CD14-positive monocyte (primary cell): ENCODE results near the gene C18orf63. TPM values are rescaled to one million over a fixed set of nuclear protein-coding genes. Genes with fewer than 3 reads are reported as not detected.
A peak's percentile ranks its signal among the peaks of the same experiment; 100 is the strongest.

Experiments used
- DNase-seq, 3 donors: peaks; one replicate each; pipeline ENCODE4 v3.0.0-alpha.2; 2011 to 2022
- H2AFZ ChIP-seq: 2 replicates; pipeline ENCODE4 v1.6.0; 2012; ENCODE audit warnings: mild to moderate bottlenecking, low read depth, low read length, inconsistent platforms; ENCODE audit not compliant: insufficient read depth, poor library complexity, severe bottlenecking
- H3K27ac ChIP-seq, 2 donors: 1 replicate in 1 of 2; 2 replicates in 1 of 2; pipeline ENCODE4 v1.5.1; 2012 to 2013; ENCODE audit warnings: low read length in 2 of 2, control low read depth in 1 of 2, inconsistent platforms in 1 of 2, low read depth in 1 of 2, mild to moderate bottlenecking in 1 of 2
- H3K27me3 ChIP-seq, 2 donors: one replicate each; pipeline versions ENCODE4 v1.6.0 to v1.6.1; 2011 to 2013; ENCODE audit warnings: low read length in 2 of 2; ENCODE audit not compliant: control insufficient read depth in 2 of 2, insufficient read depth in 2 of 2
- H3K36me3 ChIP-seq, 2 donors: replicated peaks in 1 of 2; 1 replicate in 1 of 2; 2 replicates in 1 of 2; pipeline versions ENCODE4 v1.5.1 to v1.6.1; 2012 to 2013; ENCODE audit warnings: low read length in 2 of 2, control low read depth in 1 of 2, inconsistent platforms in 1 of 2, mild to moderate bottlenecking in 1 of 2; ENCODE audit not compliant: insufficient read depth in 2 of 2, control insufficient read depth in 1 of 2
- H3K4me1 ChIP-seq, 2 donors: 1 replicate in 1 of 2; 2 replicates in 1 of 2; pipeline versions ENCODE4 v1.5.1 to v1.6.1; 2012 to 2013; ENCODE audit warnings: low read length in 2 of 2, control low read depth in 1 of 2, inconsistent platforms in 1 of 2, mild to moderate bottlenecking in 1 of 2, moderate library complexity in 1 of 2; ENCODE audit not compliant: insufficient read depth in 2 of 2, control insufficient read depth in 1 of 2
- H3K4me2 ChIP-seq: replicated peaks from 2 replicates; pipeline ENCODE3; 2012; ENCODE audit warnings: low read length, moderate library complexity, mild to moderate bottlenecking; ENCODE audit not compliant: poor library complexity, severe bottlenecking; ENCODE audit errors: extremely low read depth
- H3K4me3 ChIP-seq, 3 experiments: fragments of 200-600 bp in 1 of 3; sonication (generic) in 1 of 3; replicated peaks in 1 of 3; 1 replicate in 2 of 3; 2 replicates in 1 of 3; pipeline ENCODE4 v1.5.1; 2011 to 2013; ENCODE audit warnings: low read length in 3 of 3, mild to moderate bottlenecking in 3 of 3, control low read depth in 2 of 3, low read depth in 2 of 3, inconsistent platforms in 1 of 3, moderate library complexity in 1 of 3
- H3K79me2 ChIP-seq: 2 replicates; pipeline ENCODE4 v1.6.0; 2012; ENCODE audit warnings: mild to moderate bottlenecking, control low read depth, inconsistent platforms, low read length, moderate library complexity; ENCODE audit not compliant: insufficient read depth
- H3K9ac ChIP-seq: 2 replicates; pipeline ENCODE4 v1.6.0; 2017; ENCODE audit warnings: low read length, mild to moderate bottlenecking; ENCODE audit not compliant: insufficient read depth, poor library complexity, severe bottlenecking
- H3K9me3 ChIP-seq, 2 donors: replicated peaks in 1 of 2; 1 replicate in 1 of 2; 2 replicates in 1 of 2; pipeline versions ENCODE4 v1.5.1 to v1.6.1; 2012 to 2013; ENCODE audit warnings: low read length in 2 of 2, control low read depth in 1 of 2; ENCODE audit not compliant: control insufficient read depth in 1 of 2, insufficient read depth in 1 of 2
- H4K20me1 ChIP-seq: 2 replicates; pipeline ENCODE4 v1.6.0; 2012; ENCODE audit warnings: mild to moderate bottlenecking, low read length, control low read depth, moderate library complexity; ENCODE audit not compliant: insufficient read depth
- H3K27ac Mint-ChIP-seq, 7 donors: one replicate each; pipeline ENCODE4 v1.8.0; 2020; ENCODE audit warnings: mild to moderate bottlenecking in 7 of 7, mixed read lengths in 7 of 7, moderate library complexity in 6 of 7, inconsistent platforms in 2 of 7
- H3K27me3 Mint-ChIP-seq, 3 donors: one replicate each; pipeline ENCODE4 v1.8.0; 2021 to 2022; ENCODE audit warnings: low read depth in 3 of 3, mild to moderate bottlenecking in 3 of 3, mixed read lengths in 3 of 3, moderate library complexity in 3 of 3, inconsistent platforms in 1 of 3
- H3K36me3 Mint-ChIP-seq, 2 donors: one replicate each; pipeline ENCODE4 v1.8.0; 2020; ENCODE audit warnings: mixed read lengths in 2 of 2, inconsistent platforms in 1 of 2, mild to moderate bottlenecking in 1 of 2
- H3K4me1 Mint-ChIP-seq: one replicate; pipeline ENCODE4 v1.8.0; 2020; ENCODE audit warnings: mild to moderate bottlenecking, mixed read lengths
- H3K4me3 Mint-ChIP-seq, 2 donors: one replicate each; pipeline ENCODE4 v1.8.0; 2020; ENCODE audit warnings: mild to moderate bottlenecking in 2 of 2, mixed read lengths in 2 of 2, moderate library complexity in 1 of 2
- H3K9me3 Mint-ChIP-seq, 7 donors: one replicate each; pipeline ENCODE4 v1.8.0; 2020 to 2022; ENCODE audit warnings: mixed read lengths in 7 of 7, mild to moderate bottlenecking in 6 of 7, moderate library complexity in 6 of 7, inconsistent platforms in 2 of 7
- WGBS: methylation state at CpG from one replicate; pipeline ENCODE4 v1.1.5; 2013; ENCODE audit warnings: missing lambda C conversion rate; ENCODE audit not compliant: insufficient coverage; 5-methylcytosine and 5-hydroxymethylcytosine counted together
- intact Hi-C, 2 donors: fragments of 100-400 bp; cut with micrococcal nuclease; formaldehyde crosslinking; loops; one replicate each; pipeline versions ENCODE4 v1.15.0 to v1.15.1; 2023
- polyA plus RNA-seq, 3 donors: library from polyadenylated mRNA; depleted of rRNA in 1 of 3; unstranded in 2 of 3; stranded (reverse) in 1 of 3; fragments of 300-500 nt in 2 of 3; fragments of >200 nt in 1 of 3; fragmentation: Illumina TruSeq in 2 of 3; gene quantifications; 1 replicate in 2 of 3; 2 replicates in 1 of 3; pipeline ENCODE4 v1.2.3, GENCODE V29; 2012 to 2021
- TF ChIP-seq, protein P1 (sequence below): fragments of 200-600 bp; IDR thresholded peaks from one replicate; pipeline ENCODE4 v1.8.0; 2022; ENCODE audit warnings: antibody characterized with exemption, mild to moderate bottlenecking

The C18orf63 gene
- polyA plus RNA-seq, 3 donors, result not detected

DNA sequence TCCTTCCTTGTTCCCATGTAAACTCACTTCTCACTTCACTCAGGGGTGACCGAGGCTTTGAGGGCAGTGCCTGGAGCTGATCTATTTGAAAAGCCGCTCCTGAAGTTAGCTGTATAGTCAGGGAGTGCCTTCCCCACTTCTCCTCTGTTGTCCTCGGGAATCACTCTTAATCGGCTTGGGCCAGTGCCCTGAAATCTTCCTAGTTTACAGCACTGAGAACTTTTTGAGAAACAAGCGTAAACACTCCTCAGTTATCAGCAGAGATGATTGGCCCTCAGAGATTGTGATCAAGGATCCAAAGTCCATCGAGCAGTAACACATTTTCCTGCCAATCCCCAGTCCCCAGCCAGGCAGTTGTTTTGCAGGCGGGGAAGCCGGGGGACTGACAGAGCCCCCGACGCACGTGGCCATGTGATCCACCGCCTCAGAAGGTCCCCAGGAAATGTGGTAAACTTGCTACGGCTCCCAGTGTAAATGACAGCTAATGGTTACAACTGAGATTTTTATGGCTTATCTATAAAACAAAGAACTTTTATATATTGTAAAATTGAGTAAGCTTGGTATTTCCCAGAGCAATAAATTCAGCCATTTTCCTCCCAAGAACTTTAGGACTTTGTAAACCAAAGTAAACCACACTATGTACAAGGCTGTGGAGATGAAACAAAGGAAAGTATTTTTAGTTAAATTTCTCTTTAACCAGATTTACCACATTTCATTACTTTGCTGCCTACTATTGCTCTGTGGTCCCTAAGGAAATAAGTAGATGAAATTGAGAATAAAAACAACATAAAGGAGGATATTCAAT lies 53.5 kb downstream of the C18orf63 start:
- no peak overlapping the region for H3K27ac ChIP-seq
- H3K27me3 ChIP-seq, result peaks cover 0 to 4% of the 10 kb centered on the region in 2 donors
- Mint-ChIP-seq H3K36me3 (no peaks in the 10 kb centered on the region), H3K27me3 (peaks cover 1 to 9% (median 3%) of the 10 kb centered on the region in 3 donors), H3K4me1 (peaks cover 4% of the 10 kb centered on the region), H3K9me3 (no peaks in the 10 kb centered on the region), H3K27ac (no peak overlapping the region), H3K4me3 (no peak overlapping the region)
- 70% methylated on average over 5 of the region's 13 CpGs for WGBS
- TF ChIP-seq, protein P1, sequence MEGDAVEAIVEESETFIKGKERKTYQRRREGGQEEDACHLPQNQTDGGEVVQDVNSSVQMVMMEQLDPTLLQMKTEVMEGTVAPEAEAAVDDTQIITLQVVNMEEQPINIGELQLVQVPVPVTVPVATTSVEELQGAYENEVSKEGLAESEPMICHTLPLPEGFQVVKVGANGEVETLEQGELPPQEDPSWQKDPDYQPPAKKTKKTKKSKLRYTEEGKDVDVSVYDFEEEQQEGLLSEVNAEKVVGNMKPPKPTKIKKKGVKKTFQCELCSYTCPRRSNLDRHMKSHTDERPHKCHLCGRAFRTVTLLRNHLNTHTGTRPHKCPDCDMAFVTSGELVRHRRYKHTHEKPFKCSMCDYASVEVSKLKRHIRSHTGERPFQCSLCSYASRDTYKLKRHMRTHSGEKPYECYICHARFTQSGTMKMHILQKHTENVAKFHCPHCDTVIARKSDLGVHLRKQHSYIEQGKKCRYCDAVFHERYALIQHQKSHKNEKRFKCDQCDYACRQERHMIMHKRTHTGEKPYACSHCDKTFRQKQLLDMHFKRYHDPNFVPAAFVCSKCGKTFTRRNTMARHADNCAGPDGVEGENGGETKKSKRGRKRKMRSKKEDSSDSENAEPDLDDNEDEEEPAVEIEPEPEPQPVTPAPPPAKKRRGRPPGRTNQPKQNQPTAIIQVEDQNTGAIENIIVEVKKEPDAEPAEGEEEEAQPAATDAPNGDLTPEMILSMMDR, result no peak
- H3K9ac ChIP-seq, result no peak overlapping the region
- no peak overlapping the region for H3K4me3 ChIP-seq
- no peaks in the 10 kb centered on the region for H3K79me2 ChIP-seq
- intact Hi-C loops, result no loop called here
- no peak overlapping the region for H3K4me2 ChIP-seq
- no peaks in the 10 kb centered on the region for H3K36me3 ChIP-seq
- H2AFZ ChIP-seq, result peak overlapping the region; percentile 14
- no peaks in the 10 kb centered on the region for H3K9me3 ChIP-seq
- no peaks in the 10 kb centered on the region for H4K20me1 ChIP-seq
- no peak for DNase-seq
- H3K4me1 ChIP-seq, result no peaks in the 10 kb centered on the region

DNA sequence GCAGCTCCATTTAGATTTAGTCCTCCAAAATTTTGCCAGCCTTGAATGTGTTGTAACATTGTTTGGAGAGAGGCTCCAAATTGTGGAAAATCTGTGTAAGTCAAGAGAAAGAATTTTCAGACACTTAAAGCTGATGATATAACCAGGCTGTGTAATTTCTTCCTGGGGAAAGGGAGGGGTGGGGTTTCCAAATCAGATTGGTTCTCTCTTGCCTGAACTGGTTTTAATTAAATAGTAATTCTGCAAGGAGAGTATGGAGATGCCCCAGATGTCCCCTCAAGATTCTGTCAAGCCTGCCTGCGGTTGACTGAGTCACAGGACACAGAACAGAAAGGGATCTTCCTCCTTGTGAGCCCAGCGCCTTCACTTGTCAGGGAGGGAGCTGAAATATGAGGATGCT lies 54.5 kb downstream of the C18orf63 start:
- no peaks in the 10 kb centered on the region for H3K79me2 ChIP-seq
- intact Hi-C loops, result no loop called here
- 80% methylated on average over 1 of the region's 2 CpGs for WGBS

More for the DNA sequence above, 54.5 kb downstream of the C18orf63 start:
- no peak overlapping the region for H3K27ac ChIP-seq
- no peaks in the 10 kb centered on the region for H3K9me3 ChIP-seq
- peaks cover 4% of the 10 kb centered on the region for H3K4me1 Mint-ChIP-seq
- H2AFZ ChIP-seq, result no peak overlapping the region
- no peak overlapping the region for H3K4me3 Mint-ChIP-seq
- H3K4me3 ChIP-seq, result no peak overlapping the region
- H3K27me3 Mint-ChIP-seq, result peaks cover 1 to 9% (median 3%) of the 10 kb centered on the region in 3 donors
- no peaks in the 10 kb centered on the region for H3K36me3 ChIP-seq
- TF ChIP-seq, protein P1, result no peak
- peaks cover 0 to 4% of the 10 kb centered on the region in 2 donors for H3K27me3 ChIP-seq
- no peak overlapping the region for H3K4me2 ChIP-seq
- no peak overlapping the region for H3K9ac ChIP-seq
- H4K20me1 ChIP-seq, result no peaks in the 10 kb centered on the region
- no peaks in the 10 kb centered on the region for H3K9me3 Mint-ChIP-seq
- H3K27ac Mint-ChIP-seq, result no peak overlapping the region
- no peaks in the 10 kb centered on the region for H3K36me3 Mint-ChIP-seq
- H3K4me1 ChIP-seq, result no peaks in the 10 kb centered on the region
- DNase-seq, result no peak
